CD4-positive, alpha-beta T cell treated with Interleukin-2 at 100 ng/mL for 4 hours (primary cell): Measurements from ENCODE around the gene LMNTD2.

Experiments used
- DNase-seq: peaks from one replicate; pipeline ENCODE4 v3.0.0-alpha.2; 2020; ENCODE audit warnings: low spot score

The LMNTD2 gene

DNA sequence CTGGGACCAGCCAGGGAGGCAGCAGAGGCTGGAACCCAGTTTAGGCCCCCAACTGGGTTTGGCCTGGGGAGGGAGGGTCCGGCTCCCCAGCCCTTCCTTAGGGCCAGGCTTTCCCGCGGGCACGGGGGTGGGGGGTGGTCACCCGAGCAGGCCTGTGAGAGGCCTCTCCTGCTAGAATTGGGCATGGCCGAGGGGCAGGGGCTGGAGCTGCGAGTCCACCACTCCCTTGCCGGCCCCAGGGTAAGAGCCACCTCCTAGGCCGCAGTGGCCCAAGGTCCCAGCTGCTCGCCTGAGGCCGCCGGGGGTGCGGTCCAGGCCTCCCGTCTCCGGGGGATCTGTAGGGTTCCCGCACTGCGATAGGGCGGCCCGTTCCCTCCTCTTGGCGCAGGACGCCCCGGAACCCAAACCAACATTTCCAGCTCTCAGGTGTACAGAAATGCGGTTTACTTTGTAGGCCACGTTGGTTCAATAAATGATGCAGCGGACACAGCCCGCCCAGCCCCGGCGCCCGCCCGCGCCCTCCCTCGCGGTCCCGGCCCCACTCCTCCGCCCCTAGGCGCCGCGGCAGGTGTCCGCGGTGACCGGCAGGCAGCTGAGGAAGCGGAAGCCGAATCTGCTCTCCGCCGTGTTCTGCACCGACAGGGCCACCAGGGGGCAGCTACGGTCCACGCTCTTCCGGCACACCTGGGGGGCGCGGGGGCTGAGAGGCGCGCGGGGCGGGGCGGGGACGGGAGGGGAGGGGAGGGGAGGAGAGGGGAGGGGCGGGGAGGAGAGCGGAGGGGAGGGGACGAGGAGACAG lies 5.9 kb downstream of the LMNTD2 start:
- peak; percentile 80 for DNase-seq

- DNase-seq = no peak
Measured at GRCh38 chr11:553988-554340, 6.6 kb downstream of the LMNTD2 start.

- no peak for DNase-seq
Measured at GRCh38 chr11:553083-553987, 7.2 kb downstream of the LMNTD2 start.

GRCh38 chr11:551596-551995 lies 8.9 kb downstream of the LMNTD2 start:
- DNase-seq = no peak

GRCh38 chr11:551131-551530 lies 9.4 kb downstream of the LMNTD2 start:
- DNase-seq = no peak

DNA sequence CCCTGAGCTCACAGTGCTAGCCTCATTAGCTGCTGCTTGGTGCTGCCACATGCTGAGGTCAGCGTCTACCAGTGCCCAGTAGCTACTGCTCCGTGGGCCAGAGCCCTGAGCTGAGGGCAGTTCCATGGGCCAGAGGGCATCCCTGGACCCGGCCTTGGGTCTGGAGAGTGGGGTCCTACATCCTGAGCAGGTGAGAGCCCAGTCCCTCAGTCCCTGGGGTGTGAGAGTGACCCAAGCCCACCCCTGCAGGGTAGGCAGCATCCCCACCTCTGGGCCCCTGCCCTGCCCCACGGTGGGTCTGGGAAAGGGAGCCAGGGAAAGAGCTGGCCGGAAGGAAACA lies 9.8 kb downstream of the LMNTD2 start:
- no peak for DNase-seq

DNA sequence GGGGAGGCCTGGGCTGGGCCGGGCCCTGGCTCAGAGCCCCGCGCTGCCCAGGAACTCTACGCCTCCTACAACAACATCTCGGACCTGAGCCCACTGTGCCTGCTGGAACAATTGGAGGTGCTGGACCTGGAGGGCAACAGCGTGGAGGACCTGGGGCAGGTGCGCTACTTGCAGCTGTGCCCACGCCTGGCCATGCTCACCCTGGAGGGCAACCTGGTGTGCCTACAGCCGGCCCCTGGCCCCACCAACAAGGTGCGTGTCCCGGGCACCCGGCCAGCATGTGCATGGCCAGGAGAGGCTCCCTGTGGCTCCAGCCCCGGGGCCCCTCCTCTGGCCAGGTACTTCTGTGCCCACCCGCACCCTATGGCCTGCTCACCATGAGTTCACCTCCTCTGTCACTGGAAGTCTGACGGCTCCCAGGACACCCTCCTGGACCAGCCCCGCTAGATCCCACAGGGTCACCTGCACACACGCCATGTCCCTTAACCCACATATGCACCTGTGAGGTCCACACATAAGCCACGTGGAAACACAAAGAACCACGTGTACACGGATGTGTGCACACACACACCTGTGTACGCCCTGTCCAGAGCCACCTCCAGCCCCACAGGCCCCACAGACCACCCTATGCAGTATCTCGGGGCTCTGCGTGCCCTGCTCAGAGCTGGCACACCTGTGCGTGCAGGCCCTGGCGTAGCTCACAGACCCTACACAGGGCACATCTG lies 10.4 kb downstream of the LMNTD2 start:
- DNase-seq = no peak

DNA sequence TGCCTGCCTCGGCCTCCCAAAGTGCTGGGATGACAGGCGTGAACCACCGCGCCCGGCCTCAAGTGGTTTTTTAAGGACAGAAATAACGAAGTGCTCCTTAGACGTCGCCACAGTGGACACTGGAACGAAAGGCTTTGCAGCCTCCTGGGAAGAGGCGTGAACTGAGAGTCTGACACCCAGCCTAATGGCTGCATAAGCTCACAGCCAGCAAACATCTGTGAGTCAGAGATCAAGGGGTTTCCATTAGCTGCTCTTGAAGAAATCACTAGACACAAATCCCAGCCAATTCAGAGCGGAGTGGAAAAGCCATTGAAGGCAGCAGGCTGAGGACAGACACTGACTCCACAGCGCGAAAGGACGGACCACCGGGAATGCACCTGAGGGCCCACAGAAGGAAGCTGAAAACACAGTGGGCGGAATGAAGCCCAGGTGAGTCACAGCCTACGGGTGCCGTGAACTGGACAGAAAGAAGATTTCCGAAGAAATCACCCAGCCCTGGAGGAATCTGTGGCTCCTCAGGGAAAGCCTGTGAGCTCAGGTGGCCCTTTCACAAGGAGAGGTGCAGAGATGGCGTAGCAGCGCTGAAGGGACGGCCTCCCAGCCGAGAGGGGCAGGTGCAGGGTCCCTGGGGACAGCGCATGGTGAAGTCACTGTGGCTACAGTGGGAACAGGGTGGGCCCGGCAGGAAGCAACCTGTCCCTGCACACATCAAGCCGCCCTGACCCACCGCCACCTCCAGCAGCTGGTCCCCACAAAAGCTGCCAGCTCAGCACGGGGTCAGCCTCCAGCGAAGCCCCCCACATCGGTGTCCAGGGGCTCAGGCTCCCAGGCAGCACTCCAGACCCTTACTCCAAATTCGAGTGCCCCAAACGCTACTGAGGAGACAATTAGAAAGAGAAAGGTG lies 11.6 kb downstream of the LMNTD2 start:
- DNase-seq = no peak

DNA sequence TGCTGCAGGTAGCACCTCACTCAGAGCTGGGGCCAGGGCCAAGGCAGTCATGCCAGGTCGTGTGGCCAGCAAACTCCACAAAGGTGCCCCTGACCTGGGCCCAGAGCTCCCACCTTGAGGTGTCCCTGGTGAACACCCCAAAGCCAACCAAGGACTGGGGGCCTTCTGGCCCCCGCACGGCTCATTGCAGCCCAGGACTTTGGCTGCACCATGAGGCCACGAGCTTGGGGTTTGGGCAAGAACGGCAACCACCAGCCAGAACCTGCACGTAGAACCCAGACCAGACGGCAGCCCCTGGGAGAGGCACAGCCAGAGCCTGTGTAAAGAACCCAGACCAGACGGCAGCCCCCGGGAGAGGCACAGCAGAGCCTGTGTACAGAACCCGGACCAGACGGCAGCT lies 15.4 kb downstream of the LMNTD2 start:
- no peak for DNase-seq

DNA sequence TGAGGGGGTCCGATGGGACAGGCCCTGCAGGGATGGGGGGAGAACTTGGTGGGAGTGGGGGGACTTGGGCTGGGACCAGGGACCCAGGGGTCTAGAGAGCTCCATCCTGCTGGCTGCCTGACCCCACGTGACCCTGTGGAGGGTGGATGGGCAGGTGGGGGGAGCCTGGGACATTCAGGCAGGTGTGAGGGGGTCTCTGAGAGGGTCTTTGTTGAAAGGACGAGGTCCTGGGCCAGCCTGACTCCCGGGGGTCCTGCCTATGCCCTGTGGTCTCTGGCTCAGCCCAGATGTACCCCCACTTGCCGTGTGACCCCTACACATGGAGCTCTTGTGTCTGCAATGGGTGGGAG lies 15.7 kb downstream of the LMNTD2 start:
- no peak for DNase-seq

GRCh38 chr11:541433-541885 lies 19.1 kb downstream of the LMNTD2 start:
- no peak for DNase-seq

- DNase-seq = no peak
Measured at GRCh38 chr11:540583-541432, 19.7 kb downstream of the LMNTD2 start.

GRCh38 chr11:539971-540481 lies 20.5 kb downstream of the LMNTD2 start:
- no peak for DNase-seq

- DNase-seq = no peak
Measured at GRCh38 chr11:538431-539051, 22.0 kb downstream of the LMNTD2 start.

- no peak for DNase-seq
Measured at GRCh38 chr11:537622-538430, 22.7 kb downstream of the LMNTD2 start.

- DNase-seq = peak; percentile 96
Measured at GRCh38 chr11:536841-537621, 23.5 kb downstream of the LMNTD2 start, which contains the start of gene LRRC56. Gene LRRC56 (plus strand): TSS chr11:537527. CDS start chr11:540685, 3,158 bp downstream.

GRCh38 chr11:535519-536454 lies 24.8 kb downstream of the LMNTD2 start, which contains the start of gene HRAS:
Gene HRAS (minus strand): TSS chr11:535576.
- peak; percentile 95 for DNase-seq
